Right lobe of liver (tissue), 4 donors: ENCODE measurements around the gene ENTPD7.

ENCODE experiments used
- POLR2A ChIP-seq: fragments of 450-650 bp; IDR thresholded peaks from one replicate; pipeline ENCODE4 v1.6.1; 2017; ENCODE audit warnings: antibody characterized with exemption, mild to moderate bottlenecking
- TF ChIP-seq, protein P1 (sequence below), 4 donors: fragments of 200-600 bp in 3 of 4; fragments of 450-650 bp in 1 of 4; IDR thresholded peaks; one replicate each; pipeline versions ENCODE4 v1.5.1 to v1.8.0; 2016 to 2022; ENCODE audit warnings: antibody characterized with exemption in 4 of 4, mild to moderate bottlenecking in 2 of 4
- donor health status: DM: no; HTN: no; CAD: no.
- donor health status: DM: no; HTN: no; CAD: no.
- donor health status: DM: no; HTN: yes; CAD: no.

DNA sequence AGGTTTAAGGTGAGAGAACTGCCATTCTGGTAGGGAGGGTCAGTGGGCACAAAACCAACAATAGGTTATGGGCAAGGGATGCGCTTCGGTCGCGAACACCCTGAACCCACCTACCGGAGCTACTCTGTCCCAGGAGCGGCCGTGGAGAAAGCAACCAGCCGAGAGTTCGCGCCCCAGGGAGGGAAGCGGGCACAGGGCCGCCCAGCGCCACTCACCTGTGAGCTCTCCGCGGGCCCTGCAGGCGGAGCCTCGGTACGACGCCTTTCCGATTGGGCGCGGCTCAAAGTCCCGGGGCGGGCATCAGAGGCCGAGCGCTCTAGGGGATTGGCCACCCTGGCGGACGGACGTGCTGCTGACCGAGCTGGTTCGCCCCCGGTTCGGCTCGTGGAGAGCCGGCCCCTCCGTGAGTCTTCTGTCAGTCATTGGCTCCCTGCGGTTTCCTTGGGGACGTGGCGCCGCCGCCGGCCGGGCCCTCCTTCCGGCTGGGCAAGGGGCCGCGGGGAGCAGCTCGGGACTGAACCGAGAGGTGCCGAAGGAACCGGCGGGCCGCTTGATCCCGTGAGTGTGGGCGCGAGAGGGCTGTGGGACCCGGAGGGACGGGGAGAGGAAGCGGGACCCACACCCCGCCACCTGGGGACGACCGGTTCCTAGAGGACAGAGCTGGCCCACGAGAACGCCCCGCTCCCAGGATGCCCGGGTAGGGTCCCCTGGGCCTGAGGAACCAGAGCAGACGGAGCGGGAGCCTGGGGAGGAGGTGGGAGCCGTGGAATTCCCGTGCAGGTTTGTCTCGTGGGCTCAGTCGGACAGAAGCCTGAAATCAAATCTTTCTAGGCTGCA, at the start of gene ENTPD7:
- TF ChIP-seq, protein P1, sequence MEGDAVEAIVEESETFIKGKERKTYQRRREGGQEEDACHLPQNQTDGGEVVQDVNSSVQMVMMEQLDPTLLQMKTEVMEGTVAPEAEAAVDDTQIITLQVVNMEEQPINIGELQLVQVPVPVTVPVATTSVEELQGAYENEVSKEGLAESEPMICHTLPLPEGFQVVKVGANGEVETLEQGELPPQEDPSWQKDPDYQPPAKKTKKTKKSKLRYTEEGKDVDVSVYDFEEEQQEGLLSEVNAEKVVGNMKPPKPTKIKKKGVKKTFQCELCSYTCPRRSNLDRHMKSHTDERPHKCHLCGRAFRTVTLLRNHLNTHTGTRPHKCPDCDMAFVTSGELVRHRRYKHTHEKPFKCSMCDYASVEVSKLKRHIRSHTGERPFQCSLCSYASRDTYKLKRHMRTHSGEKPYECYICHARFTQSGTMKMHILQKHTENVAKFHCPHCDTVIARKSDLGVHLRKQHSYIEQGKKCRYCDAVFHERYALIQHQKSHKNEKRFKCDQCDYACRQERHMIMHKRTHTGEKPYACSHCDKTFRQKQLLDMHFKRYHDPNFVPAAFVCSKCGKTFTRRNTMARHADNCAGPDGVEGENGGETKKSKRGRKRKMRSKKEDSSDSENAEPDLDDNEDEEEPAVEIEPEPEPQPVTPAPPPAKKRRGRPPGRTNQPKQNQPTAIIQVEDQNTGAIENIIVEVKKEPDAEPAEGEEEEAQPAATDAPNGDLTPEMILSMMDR (IDR thresholded peaks at IDR 0.05), result peak; percentile 31 to 61 (median 47)
- peak; percentile 89 for TF ChIP-seq POLR2A
